ENCODE measurements around the gene TMPO. TPM values are rescaled to one million over a fixed set of nuclear protein-coding genes. Genes with fewer than 3 reads are reported as not detected.

TMPO gene
- total and polyA plus RNA-seq, 2 experiments from 2014 or later, result 75.5 to 256 TPM

GRCh38 chr12:98578821-98579220 is 63.4 kb downstream of the TMPO start:
- DNase-seq (ENCODE audit: low spot score), result no peak

GRCh38 chr12:98579347-98579746 is 64.0 kb downstream of the TMPO start:
- Mint-ChIP-seq H3K36me3 (ENCODE audit: low read depth) (no peaks in the 10 kb centered on the region), H3K27me3 (ENCODE audit: insufficient read depth, low read depth, poor library complexity) (no peaks in the 10 kb centered on the region), H3K9me3 (no peaks in the 10 kb centered on the region), H3K27ac (no peak overlapping the region), H3K4me3 (no peak overlapping the region), H3K4me1 (no peaks in the 10 kb centered on the region)
- Histone ChIP-seq H3K79me2 (replicated peaks; ENCODE audit: insufficient read depth) (no peaks in the 10 kb centered on the region), H3K27me3 (ENCODE audit: insufficient read depth) (no peaks in the 10 kb centered on the region), H3F3A (replicated peaks; ENCODE audit: low read depth) (no peaks in the 10 kb centered on the region), H3K4me3 (no peak overlapping the region), H2AFZ (no peak overlapping the region), H3K9me2 (ENCODE audit: insufficient read depth) (no peaks in the 10 kb centered on the region), H3K27ac (ENCODE audit: low read depth) (no peak overlapping the region), H3K4me2 (no peak overlapping the region), H3K36me3 (ENCODE audit: insufficient read depth) (no peaks in the 10 kb centered on the region), H3K4me1 (ENCODE audit: insufficient read depth) (no peaks in the 10 kb centered on the region), H4K20me1 (replicated peaks; ENCODE audit: insufficient read depth) (no peaks in the 10 kb centered on the region; the same call in 1 of the 2 replicates)
- no peak for TF ChIP-seq CREB1 (CRISPR knock-in tag; IDR thresholded peaks at IDR 0.05; ENCODE audit: low read depth)
- TF ChIP-seq ZNF114 (CRISPR knock-in tag; IDR thresholded peaks at IDR 0.05), result no peak
- DNase-seq (ENCODE audit: low spot score) (no peak), ATAC-seq (no peak)

More at GRCh38 chr12:98578821-98579220, 63.4 kb downstream of the TMPO start:
- Mint-ChIP-seq H3K4me1 (no peaks in the 10 kb centered on the region), H3K36me3 (ENCODE audit: low read depth) (no peaks in the 10 kb centered on the region), H3K27ac (no peak overlapping the region), H3K27me3 (ENCODE audit: insufficient read depth, low read depth, poor library complexity) (no peaks in the 10 kb centered on the region), H3K4me3 (no peak overlapping the region), H3K9me3 (no peaks in the 10 kb centered on the region)
- no peaks in the 10 kb centered on the region for H3F3A ChIP-seq (replicated peaks; ENCODE audit: low read depth)
- no peak for ATAC-seq
- no peak overlapping the region for H3K4me3 ChIP-seq
- no peaks in the 10 kb centered on the region for H3K27me3 ChIP-seq (ENCODE audit: insufficient read depth)
- H3K4me2 ChIP-seq, result no peak overlapping the region
- no peak overlapping the region for H3K27ac ChIP-seq (ENCODE audit: low read depth)
- no peaks in the 10 kb centered on the region for H3K79me2 ChIP-seq (replicated peaks; ENCODE audit: insufficient read depth)
- no peak overlapping the region for H2AFZ ChIP-seq
- H3K36me3 ChIP-seq (ENCODE audit: insufficient read depth), result no peaks in the 10 kb centered on the region
- no peaks in the 10 kb centered on the region for H3K9me2 ChIP-seq (ENCODE audit: insufficient read depth)
- no peaks in the 10 kb centered on the region; the same call in 1 of the 2 replicates for H4K20me1 ChIP-seq (replicated peaks; ENCODE audit: insufficient read depth)
- no peak for TF ChIP-seq EZH2 (IDR thresholded peaks at IDR 0.05; ENCODE audit: low read depth, unreplicated experiment)
- no peak for TF ChIP-seq ZNF114 (CRISPR knock-in tag; IDR thresholded peaks at IDR 0.05)
- no peak for TF ChIP-seq STAT1 (IDR thresholded peaks at IDR 0.05; ENCODE audit: unreplicated experiment)
- no peaks in the 10 kb centered on the region for H3K4me1 ChIP-seq (ENCODE audit: insufficient read depth)

GRCh38 chr12:98579835-98580234 is 64.4 kb downstream of the TMPO start:
- Mint-ChIP-seq H3K4me3 (no peak overlapping the region), H3K4me1 (no peaks in the 10 kb centered on the region), H3K36me3 (ENCODE audit: low read depth) (no peaks in the 10 kb centered on the region), H3K9me3 (no peaks in the 10 kb centered on the region), H3K27me3 (ENCODE audit: insufficient read depth, low read depth, poor library complexity) (no peaks in the 10 kb centered on the region), H3K27ac (no peak overlapping the region)
- ATAC-seq, result no peak
- no peaks in the 10 kb centered on the region for H3F3A ChIP-seq (replicated peaks; ENCODE audit: low read depth)
- no peaks in the 10 kb centered on the region; the same call in 1 of the 2 replicates for H4K20me1 ChIP-seq (replicated peaks; ENCODE audit: insufficient read depth)
- no peaks in the 10 kb centered on the region for H3K27me3 ChIP-seq (ENCODE audit: insufficient read depth)
- H3K79me2 ChIP-seq (replicated peaks; ENCODE audit: insufficient read depth), result no peaks in the 10 kb centered on the region
- no peak overlapping the region for H2AFZ ChIP-seq
- TF ChIP-seq NANOG (IDR thresholded peaks at IDR 0.05; ENCODE audit: borderline replicate concordance) (no peak), ZNF331 (CRISPR knock-in tag; IDR thresholded peaks at IDR 0.05; ENCODE audit: low read depth) (no peak), ETS1 (IDR thresholded peaks at IDR 0.05) (no peak), EZH2phosphoT487 (IDR thresholded peaks at IDR 0.05; ENCODE audit: unreplicated experiment) (no peak)
- H3K4me3 ChIP-seq, result no peak overlapping the region
- no peak overlapping the region for H3K27ac ChIP-seq (ENCODE audit: low read depth)
- no peaks in the 10 kb centered on the region for H3K36me3 ChIP-seq (ENCODE audit: insufficient read depth)
- DNase-seq (ENCODE audit: low spot score), result no peak
- H3K4me2 ChIP-seq, result no peak overlapping the region
- H3K9me2 ChIP-seq (ENCODE audit: insufficient read depth), result no peaks in the 10 kb centered on the region
- H3K4me1 ChIP-seq (ENCODE audit: insufficient read depth), result no peaks in the 10 kb centered on the region

All from GM23338 (cell line).